GM12872 (cell line): Measurements from ENCODE around the gene UROD.

ENCODE experiments used
- CTCF ChIP-seq: IDR thresholded peaks from 3 replicates; pipeline ENCODE4 v1.5.1; 2011; ENCODE audit warnings: low read depth, mild to moderate bottlenecking, low read length, moderate library complexity; ENCODE audit not compliant: insufficient read depth

The UROD gene

GRCh38 chr1:44988531-44989156 lies 23.4 kb upstream of the UROD start:
- TF ChIP-seq CTCF = no peak

- no peak for TF ChIP-seq CTCF
These were observed 17.6 kb upstream of the UROD start for GRCh38 chr1:44994309-44994898.

- TF ChIP-seq CTCF = no peak
These were observed 16.4 kb upstream of the UROD start for GRCh38 chr1:44995467-44996238.

- no peak for TF ChIP-seq CTCF
These were observed 12.8 kb upstream of the UROD start for GRCh38 chr1:44999232-44999631.

GRCh38 chr1:45001011-45001481 lies 11.0 kb upstream of the UROD start:
- no peak for TF ChIP-seq CTCF

- no peak for TF ChIP-seq CTCF
These were observed 9.1 kb upstream of the UROD start for GRCh38 chr1:45002650-45003645.
